Stimulated activated naive CD8-positive, alpha-beta T cell treated with anti-CD3 and anti-CD28 coated beads, Interleukin-15, Interleukin-2, amounts not matched to agents 100 ng/mL and 50 ng/mL, for 24 hours (primary cell): Measurements from ENCODE around the gene RAB11B.
A peak's percentile ranks its signal among the peaks of the same experiment; 100 is the strongest.
"Not testable (repeated sequence)": the region's sequence is repeated elsewhere in the genome, so short reads cannot be mapped to it uniquely, and the experiment has no call there.

Experiments used
- H3K27ac Mint-ChIP-seq: one replicate; pipeline ENCODE4 v1.8.0; 2021; ENCODE audit warnings: mild to moderate bottlenecking, mixed read lengths
- H3K27me3 Mint-ChIP-seq: one replicate; pipeline ENCODE4 v1.8.0; 2021; ENCODE audit warnings: mixed read lengths
- H3K36me3 Mint-ChIP-seq: one replicate; pipeline ENCODE4 v1.8.0; 2021; ENCODE audit warnings: low read depth, mixed read lengths
- H3K4me1 Mint-ChIP-seq: one replicate; pipeline ENCODE4 v1.8.0; 2021; ENCODE audit warnings: low read depth, mixed read lengths
- H3K4me3 Mint-ChIP-seq: one replicate; pipeline ENCODE4 v1.8.0; 2021; ENCODE audit warnings: mild to moderate bottlenecking, mixed read lengths
- H3K9me3 Mint-ChIP-seq: one replicate; pipeline ENCODE4 v1.8.0; 2021; ENCODE audit warnings: mixed read lengths

RAB11B gene

GRCh38 chr19:8385103-8385502 lies 5.1 kb upstream of the RAB11B start:
- H3K27me3 Mint-ChIP-seq, H3K27ac Mint-ChIP-seq, H3K9me3 Mint-ChIP-seq, H3K4me3 Mint-ChIP-seq: not testable (repeated sequence)
- Mint-ChIP-seq H3K4me1 (peaks cover 17% of the 10 kb centered on the region), H3K36me3 (peaks cover 13% of the 10 kb centered on the region)

GRCh38 chr19:8385566-8385965 lies 4.6 kb upstream of the RAB11B start:
- H3K4me3 Mint-ChIP-seq, H3K27ac Mint-ChIP-seq, H3K27me3 Mint-ChIP-seq, H3K9me3 Mint-ChIP-seq: not testable (repeated sequence)
- Mint-ChIP-seq H3K4me1 (peaks cover 17% of the 10 kb centered on the region), H3K36me3 (peaks cover 13% of the 10 kb centered on the region)

GRCh38 chr19:8386419-8386818 lies 3.7 kb upstream of the RAB11B start:
- H3K27me3 Mint-ChIP-seq, H3K27ac Mint-ChIP-seq, H3K9me3 Mint-ChIP-seq, H3K4me3 Mint-ChIP-seq: not testable (repeated sequence)
- Mint-ChIP-seq H3K36me3 (peaks cover 13% of the 10 kb centered on the region), H3K4me1 (peaks cover 20% of the 10 kb centered on the region)

- Mint-ChIP-seq H3K27me3 (no peaks in the 10 kb centered on the region), H3K36me3 (peaks cover 13% of the 10 kb centered on the region), H3K9me3 (no peaks in the 10 kb centered on the region), H3K4me1 (peaks cover 25% of the 10 kb centered on the region), H3K4me3 (no peak overlapping the region), H3K27ac (no peak overlapping the region)
These were observed 3.2 kb upstream of the RAB11B start for GRCh38 chr19:8386990-8387389.

- no peak overlapping the region for H3K4me3 Mint-ChIP-seq
These were observed 2.2 kb upstream of the RAB11B start for GRCh38 chr19:8387688-8388611.

GRCh38 chr19:8388612-8388958 lies 1.6 kb upstream of the RAB11B start:
- Mint-ChIP-seq H3K4me1 (peaks cover 37% of the 10 kb centered on the region), H3K27me3 (no peaks in the 10 kb centered on the region), H3K36me3 (peaks cover 13% of the 10 kb centered on the region), H3K9me3 (no peaks in the 10 kb centered on the region), H3K27ac (no peak overlapping the region), H3K4me3 (peak overlapping the region; percentile 23)

More at GRCh38 chr19:8387688-8388611, 2.2 kb upstream of the RAB11B start:
- H3K27ac Mint-ChIP-seq, result no peak overlapping the region
- peaks cover 35% of the 10 kb centered on the region for H3K4me1 Mint-ChIP-seq
- no peaks in the 10 kb centered on the region for H3K27me3 Mint-ChIP-seq
- H3K36me3 Mint-ChIP-seq, result peaks cover 13% of the 10 kb centered on the region
- H3K9me3 Mint-ChIP-seq, result no peaks in the 10 kb centered on the region

GRCh38 chr19:8390617-8390981 lies 439 bp downstream of the RAB11B start:
- no peaks in the 10 kb centered on the region for H3K27me3 Mint-ChIP-seq
- H3K9me3 Mint-ChIP-seq, result no peaks in the 10 kb centered on the region
- H3K36me3 Mint-ChIP-seq, result peaks cover 13% of the 10 kb centered on the region

GRCh38 chr19:8391198-8392016 lies 1.2 kb downstream of the RAB11B start:
- H3K36me3 Mint-ChIP-seq, result peaks cover 12% of the 10 kb centered on the region
- H3K9me3 Mint-ChIP-seq, result no peaks in the 10 kb centered on the region
- H3K4me1 Mint-ChIP-seq, result peaks cover 39% of the 10 kb centered on the region
- peak overlapping the region; percentile 73 for H3K27ac Mint-ChIP-seq
- no peaks in the 10 kb centered on the region for H3K27me3 Mint-ChIP-seq
- H3K4me3 Mint-ChIP-seq, result peak overlapping the region; percentile 90

More at GRCh38 chr19:8390617-8390981, 439 bp downstream of the RAB11B start:
- H3K4me3 Mint-ChIP-seq, result peak overlapping the region; percentile 90
- peaks cover 33% of the 10 kb centered on the region for H3K4me1 Mint-ChIP-seq
- H3K27ac Mint-ChIP-seq, result peak overlapping the region; percentile 58

GRCh38 chr19:8392017-8392591 lies 1.9 kb downstream of the RAB11B start:
- peak overlapping the region; percentile 73 for H3K27ac Mint-ChIP-seq
- H3K9me3 Mint-ChIP-seq, result no peaks in the 10 kb centered on the region
- H3K4me1 Mint-ChIP-seq, result peaks cover 44% of the 10 kb centered on the region
- H3K36me3 Mint-ChIP-seq, result peaks cover 5% of the 10 kb centered on the region
- no peaks in the 10 kb centered on the region for H3K27me3 Mint-ChIP-seq
- H3K4me3 Mint-ChIP-seq, result peak overlapping the region; percentile 36

GRCh38 chr19:8393192-8393870 lies 3.2 kb downstream of the RAB11B start:
- H3K36me3 Mint-ChIP-seq, result no peaks in the 10 kb centered on the region
- H3K27me3 Mint-ChIP-seq, result no peaks in the 10 kb centered on the region
- H3K9me3 Mint-ChIP-seq, result no peaks in the 10 kb centered on the region
- H3K4me1 Mint-ChIP-seq, result peaks cover 46% of the 10 kb centered on the region
- peak overlapping the region; percentile 76 for H3K27ac Mint-ChIP-seq
- no peak overlapping the region for H3K4me3 Mint-ChIP-seq

GRCh38 chr19:8393871-8394250 lies 3.7 kb downstream of the RAB11B start:
- H3K4me1 Mint-ChIP-seq, result peaks cover 46% of the 10 kb centered on the region

GRCh38 chr19:8395621-8396082 lies 5.5 kb downstream of the RAB11B start:
- peaks cover 39% of the 10 kb centered on the region for H3K4me1 Mint-ChIP-seq
- no peak overlapping the region for H3K4me3 Mint-ChIP-seq
- H3K27ac Mint-ChIP-seq, result no peak overlapping the region

More at GRCh38 chr19:8393871-8394250, 3.7 kb downstream of the RAB11B start:
- Mint-ChIP-seq H3K9me3 (no peaks in the 10 kb centered on the region), H3K27me3 (no peaks in the 10 kb centered on the region), H3K27ac (no peak overlapping the region), H3K4me3 (no peak overlapping the region), H3K36me3 (no peaks in the 10 kb centered on the region)

GRCh38 chr19:8396185-8396562 lies 6.0 kb downstream of the RAB11B start:
- H3K27ac Mint-ChIP-seq, result no peak overlapping the region
- no peak overlapping the region for H3K4me3 Mint-ChIP-seq
- no peaks in the 10 kb centered on the region for H3K9me3 Mint-ChIP-seq
- peaks cover 36% of the 10 kb centered on the region for H3K4me1 Mint-ChIP-seq
- no peaks in the 10 kb centered on the region for H3K36me3 Mint-ChIP-seq
- no peaks in the 10 kb centered on the region for H3K27me3 Mint-ChIP-seq

More at GRCh38 chr19:8395621-8396082, 5.5 kb downstream of the RAB11B start:
- H3K27me3 Mint-ChIP-seq, result no peaks in the 10 kb centered on the region
- H3K9me3 Mint-ChIP-seq, result no peaks in the 10 kb centered on the region
- H3K36me3 Mint-ChIP-seq, result no peaks in the 10 kb centered on the region

GRCh38 chr19:8396563-8397203 lies 6.5 kb downstream of the RAB11B start:
- no peaks in the 10 kb centered on the region for H3K9me3 Mint-ChIP-seq
- no peaks in the 10 kb centered on the region for H3K27me3 Mint-ChIP-seq
- peak overlapping the region; percentile 21 for H3K27ac Mint-ChIP-seq
- no peak overlapping the region for H3K4me3 Mint-ChIP-seq
- no peaks in the 10 kb centered on the region for H3K36me3 Mint-ChIP-seq
- peaks cover 34% of the 10 kb centered on the region for H3K4me1 Mint-ChIP-seq
